NCI-H2196 treated with DMSO at 0.1 percent for 48 hours (cell line): ENCODE data around the gene HOTAIR.

Source experiments
- DNase-seq: peaks from one replicate; lab custom pipeline; 2025; ENCODE audit not compliant: unreplicated experiment; lab: John Stamatoyannopoulos, UW

Gene HOTAIR

DNA sequence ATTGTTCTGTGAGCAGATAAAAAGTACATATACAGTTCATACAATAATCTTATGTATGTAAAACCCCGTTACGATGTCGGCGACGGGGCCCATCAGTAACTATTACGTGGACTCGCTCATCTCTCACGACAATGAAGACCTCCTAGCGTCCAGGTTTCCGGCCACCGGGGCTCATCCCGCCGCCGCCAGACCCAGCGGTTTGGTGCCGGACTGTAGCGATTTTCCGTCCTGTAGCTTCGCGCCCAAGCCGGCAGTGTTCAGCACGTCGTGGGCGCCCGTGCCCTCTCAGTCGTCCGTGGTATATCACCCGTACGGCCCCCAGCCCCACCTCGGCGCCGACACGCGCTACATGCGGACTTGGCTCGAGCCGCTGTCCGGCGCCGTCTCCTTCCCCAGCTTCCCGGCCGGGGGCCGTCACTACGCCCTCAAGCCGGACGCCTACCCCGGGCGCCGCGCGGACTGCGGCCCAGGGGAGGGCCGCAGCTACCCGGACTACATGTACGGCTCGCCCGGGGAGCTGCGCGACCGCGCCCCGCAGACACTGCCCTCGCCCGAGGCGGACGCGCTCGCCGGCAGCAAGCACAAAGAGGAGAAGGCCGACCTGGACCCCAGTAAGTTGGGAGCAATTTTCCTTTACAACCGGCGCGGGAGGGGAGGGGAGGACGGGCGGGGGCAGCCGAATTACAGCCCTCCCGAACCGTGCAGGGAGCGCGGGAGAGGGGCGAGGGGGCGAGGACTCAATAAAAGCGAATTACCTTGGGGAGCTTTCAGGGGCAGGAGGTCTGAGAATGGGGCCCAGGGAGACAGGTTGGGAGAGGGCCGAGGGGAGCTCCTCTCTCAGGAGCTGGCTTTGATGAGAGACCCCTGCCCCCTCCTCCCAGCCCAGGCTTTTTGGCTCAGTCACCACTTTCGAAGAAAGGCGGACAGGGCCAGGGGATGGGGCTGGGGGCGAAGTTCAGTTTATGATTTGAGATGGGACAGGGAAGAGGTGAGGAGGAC lies 25.7 kb upstream of the HOTAIR start, which contains the start of gene HOXC9:
HOXC9 (plus strand) TSS at position 46 of the 999 bp plus-strand sequence; CDS start at position 74, 28 bp downstream.
- DNase-seq: no peak

- no peak for DNase-seq
Measured at GRCh38 chr12:53999559-54000115, 24.9 kb upstream of the HOTAIR start.

GRCh38 chr12:53998900-53999236 lies 24.1 kb upstream of the HOTAIR start:
- no peak for DNase-seq

DNA sequence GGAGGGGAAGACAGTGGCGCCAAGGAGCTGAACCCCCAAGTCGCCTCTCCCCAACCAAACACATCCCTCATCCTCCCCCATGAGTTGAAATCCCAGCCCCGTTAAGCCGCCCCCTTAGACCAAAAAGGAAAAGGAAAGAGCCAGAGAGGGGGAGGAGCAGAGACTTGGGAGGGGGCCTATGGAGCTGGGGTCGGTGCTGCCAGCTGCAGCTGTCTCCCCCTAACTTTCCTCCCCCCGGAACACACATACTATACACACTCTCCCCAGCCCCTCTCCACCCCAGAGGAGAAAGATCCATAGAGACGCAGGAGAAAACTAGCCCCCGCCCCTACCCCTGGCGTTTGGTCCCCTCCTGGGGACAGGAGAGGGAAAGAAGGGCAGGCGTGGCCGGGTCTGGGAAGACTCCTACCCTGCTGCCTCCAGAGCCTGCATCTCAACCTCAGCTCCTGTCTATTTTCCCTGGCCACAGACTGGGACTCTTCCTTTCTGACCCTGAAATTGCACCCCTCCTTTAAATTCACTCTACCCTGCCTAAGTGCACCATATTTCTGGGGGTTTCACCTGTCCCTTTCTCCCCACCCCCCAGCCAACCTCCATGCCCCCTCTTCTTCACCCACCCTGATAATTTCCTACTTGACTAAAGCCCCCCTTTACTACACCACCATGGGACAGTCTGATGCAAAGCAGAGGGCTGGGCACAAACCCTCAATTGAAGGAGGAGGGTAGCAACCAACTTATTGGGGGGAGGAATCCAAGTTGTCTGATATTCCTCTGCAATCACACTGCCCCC lies 23.6 kb upstream of the HOTAIR start:
- no peak for DNase-seq

- DNase-seq: no peak
Measured at GRCh38 chr12:53997204-53998109, 22.7 kb upstream of the HOTAIR start.

DNA sequence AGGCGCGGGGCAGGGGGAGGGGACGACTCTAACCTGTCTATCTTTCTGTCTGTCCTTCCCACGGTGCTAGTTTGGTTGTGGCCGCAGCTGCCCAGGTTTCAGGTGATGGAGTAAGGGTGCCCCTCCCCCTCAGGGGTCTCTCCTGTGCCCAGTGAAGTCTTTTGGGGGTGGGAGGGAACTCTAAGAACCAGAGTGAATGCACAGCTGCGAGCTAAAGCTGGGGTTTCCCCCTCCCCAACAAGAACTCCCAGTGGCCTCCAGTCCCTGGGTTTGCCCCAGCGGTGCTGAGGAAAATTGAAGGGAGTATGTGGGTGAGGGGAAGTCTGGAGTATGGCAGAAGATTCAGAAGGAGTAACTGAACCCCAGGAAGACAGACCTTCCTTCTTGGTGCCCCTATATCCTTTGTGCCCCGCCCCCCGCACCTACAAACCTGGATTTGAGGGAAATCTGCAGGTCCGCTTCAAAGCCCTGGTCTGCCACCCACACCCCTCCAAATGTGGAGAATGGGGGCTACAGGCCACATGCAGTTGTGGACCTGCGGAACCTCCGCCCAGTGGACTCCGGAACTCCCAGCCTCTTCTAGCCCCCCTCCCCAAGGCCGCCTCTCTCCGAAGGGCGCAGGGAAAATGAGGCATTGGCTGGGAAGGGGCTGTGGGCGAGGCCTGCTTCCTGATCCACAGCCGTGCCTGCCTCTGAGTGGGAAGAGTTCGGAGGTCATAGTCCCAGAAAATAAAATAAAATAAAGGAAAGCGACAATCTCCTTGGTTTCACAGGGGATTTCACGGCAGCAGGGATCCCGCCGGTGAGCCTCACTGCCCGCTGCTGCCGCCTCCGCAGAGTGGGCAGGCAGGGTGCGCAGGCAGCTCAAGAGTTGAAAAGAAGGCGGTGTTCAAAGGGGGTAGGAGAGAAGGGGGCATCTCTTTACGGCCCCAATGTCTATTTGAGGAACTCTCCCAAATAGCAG lies 21.8 kb upstream of the HOTAIR start:
- no peak for DNase-seq

DNA sequence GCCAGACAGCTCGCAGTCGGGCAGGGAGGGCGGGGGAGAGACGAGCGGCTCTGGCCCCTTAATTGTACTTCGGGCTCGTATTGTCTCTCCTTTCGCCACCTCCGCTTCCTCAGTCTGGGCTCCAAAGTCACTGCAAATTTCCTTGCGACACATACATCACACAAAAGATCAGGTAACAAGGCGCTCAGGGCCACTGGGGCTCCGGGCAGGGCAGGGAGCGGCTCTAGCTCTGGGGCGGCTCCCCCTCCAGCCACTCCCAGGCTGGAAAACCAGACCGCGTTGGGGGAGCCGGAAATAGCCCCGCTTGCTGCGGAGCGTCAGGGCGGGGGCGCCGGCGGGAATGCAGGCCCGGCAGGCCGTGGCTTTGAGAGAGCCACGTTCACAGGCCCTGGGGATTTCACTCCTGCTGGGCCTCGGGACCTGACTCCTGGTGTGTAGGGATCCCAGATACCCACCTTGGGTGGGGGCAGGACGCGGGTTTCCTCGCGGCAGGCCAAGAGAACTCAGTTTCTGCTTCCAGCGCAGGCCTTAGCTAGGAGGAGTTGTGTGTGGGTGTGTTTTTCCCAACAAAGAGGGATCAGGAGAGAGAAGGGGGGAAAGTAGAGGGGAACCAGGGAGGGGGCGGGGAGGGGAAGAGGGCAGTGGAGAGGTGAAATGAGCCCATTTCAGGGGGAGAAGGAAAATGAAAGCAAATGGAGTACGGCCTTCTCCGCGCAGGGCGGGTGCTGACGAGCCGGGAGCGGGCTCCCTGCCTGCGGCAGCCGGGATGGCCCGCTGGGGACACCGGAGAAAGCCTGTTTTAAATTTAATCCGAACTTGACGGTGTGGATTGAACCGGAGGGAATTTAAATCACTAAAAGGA lies 20.9 kb upstream of the HOTAIR start:
- peak; percentile 47 for DNase-seq

DNA sequence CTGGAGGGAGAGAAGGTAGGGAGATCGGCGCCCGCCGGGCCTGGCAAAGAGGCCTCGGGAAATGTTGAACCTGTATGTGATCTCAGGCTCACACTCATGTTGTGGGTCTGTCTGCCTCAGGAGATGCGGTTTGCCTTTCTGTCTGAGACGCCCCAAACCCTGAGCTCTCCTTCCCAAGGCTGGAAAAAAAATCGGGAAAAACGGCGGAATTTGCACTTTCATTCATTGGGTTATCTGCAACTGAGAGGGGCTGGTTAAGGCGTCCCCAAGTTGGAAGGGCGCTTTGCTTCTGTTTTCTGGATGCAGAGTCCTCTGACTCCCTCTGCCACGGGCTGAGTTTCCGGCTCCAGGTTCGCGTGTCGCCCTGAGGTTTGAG lies 20.2 kb upstream of the HOTAIR start:
- no peak for DNase-seq

GRCh38 chr12:53994264-53995001 lies 19.7 kb upstream of the HOTAIR start:
- DNase-seq: no peak

- no peak for DNase-seq
Measured at GRCh38 chr12:53994009-53994263, 19.2 kb upstream of the HOTAIR start.

- DNase-seq: no peak
Measured at GRCh38 chr12:53993162-53994008, 18.6 kb upstream of the HOTAIR start.

GRCh38 chr12:53992377-53992889 lies 17.7 kb upstream of the HOTAIR start:
- DNase-seq: no peak

DNA sequence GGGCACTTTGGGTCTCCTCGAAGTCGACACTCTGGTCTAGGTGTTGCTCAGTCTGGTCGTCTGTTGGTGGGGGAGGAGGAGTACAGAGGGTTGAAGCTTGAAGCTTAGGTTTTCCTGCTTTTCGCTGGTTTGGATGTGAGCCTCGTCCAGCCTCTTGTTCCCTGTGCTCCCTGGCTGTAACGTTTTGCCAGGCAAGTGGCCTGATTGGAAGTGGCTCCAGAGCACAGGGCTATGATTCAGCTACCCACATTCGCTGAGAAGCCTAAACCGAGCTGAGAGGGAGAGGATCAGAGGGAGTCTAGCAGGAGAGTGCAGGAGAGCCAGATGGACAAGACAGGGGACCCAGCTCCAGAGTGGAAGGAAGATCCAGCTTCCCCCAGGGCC lies 16.3 kb upstream of the HOTAIR start:
- no peak for DNase-seq

GRCh38 chr12:53990311-53991076 lies 15.7 kb upstream of the HOTAIR start:
- no peak for DNase-seq

- DNase-seq: no peak
Measured at GRCh38 chr12:53989227-53990113, 14.7 kb upstream of the HOTAIR start.
